Measurements from ENCODE around the gene SNCB. TPM values are rescaled to one million over a fixed set of nuclear protein-coding genes. Genes with fewer than 3 reads are reported as not detected.

SNCB gene
- total and polyA plus RNA-seq, 4 donors, result 13.6 to 271 (median 157) TPM

GRCh38 chr5:176662371-176663333, 32.3 kb upstream of the SNCB start:
- H3K27ac ChIP-seq (ENCODE audit: low read depth, low read length), result no peak overlapping the region
- peaks cover 16% of the 10 kb centered on the region for H3K4me1 ChIP-seq (ENCODE audit: control insufficient read depth, insufficient read depth, low read length)
- peaks cover 16% of the 10 kb centered on the region for H3K36me3 ChIP-seq (ENCODE audit: control insufficient read depth, insufficient read depth, low read length)
- DNase-seq (ENCODE audit: low read depth in 4 of 6, low spot score in 6 of 6), result no peak
- no peaks in the 10 kb centered on the region for H3K9me3 ChIP-seq (ENCODE audit: control insufficient read depth, insufficient read depth, low read length)
- peaks cover 2% of the 10 kb centered on the region for H3K27me3 ChIP-seq (ENCODE audit: control insufficient read depth, insufficient read depth, low read length)
- WGBS (ENCODE audit: insufficient coverage), result 69% methylated on average over 18 of the region's 21 CpGs
- H3K4me3 ChIP-seq (ENCODE audit: low read depth, low read length), result no peak overlapping the region

- Histone ChIP-seq H3K9me3 (ENCODE audit: control insufficient read depth, insufficient read depth, low read length) (no peaks in the 10 kb centered on the region), H3K4me3 (ENCODE audit: low read depth, low read length) (no peak overlapping the region), H3K4me1 (ENCODE audit: control insufficient read depth, insufficient read depth, low read length) (peaks cover 16% of the 10 kb centered on the region), H3K36me3 (ENCODE audit: control insufficient read depth, insufficient read depth, low read length) (peaks cover 25% of the 10 kb centered on the region), H3K27me3 (ENCODE audit: control insufficient read depth, insufficient read depth, low read length) (peaks cover 2% of the 10 kb centered on the region), H3K27ac (ENCODE audit: low read depth, low read length) (no peak overlapping the region)
- 90% methylated on average over 7 of the region's 10 CpGs for WGBS (ENCODE audit: insufficient coverage)
- no peak for DNase-seq (ENCODE audit: low read depth in 4 of 6, low spot score in 6 of 6)
Measured at GRCh38 chr5:176661676-176662075, 31.3 kb upstream of the SNCB start.

- Histone ChIP-seq H3K36me3 (ENCODE audit: control insufficient read depth, insufficient read depth, low read length) (peaks cover 32% of the 10 kb centered on the region), H3K27ac (ENCODE audit: low read depth, low read length) (no peak overlapping the region), H3K9me3 (ENCODE audit: control insufficient read depth, insufficient read depth, low read length) (no peaks in the 10 kb centered on the region), H3K27me3 (ENCODE audit: control insufficient read depth, insufficient read depth, low read length) (peaks cover 2% of the 10 kb centered on the region), H3K4me3 (ENCODE audit: low read depth, low read length) (no peak overlapping the region), H3K4me1 (ENCODE audit: control insufficient read depth, insufficient read depth, low read length) (peaks cover 16% of the 10 kb centered on the region)
- peak in 5 of 6 donors; percentile 43 to 94 (median 72) for DNase-seq (ENCODE audit: low read depth in 4 of 6, low spot score in 6 of 6)
- 55% methylated on average over 26 of the region's 33 CpGs for WGBS (ENCODE audit: insufficient coverage)
Measured at GRCh38 chr5:176660860-176661641, 30.7 kb upstream of the SNCB start.

DNA sequence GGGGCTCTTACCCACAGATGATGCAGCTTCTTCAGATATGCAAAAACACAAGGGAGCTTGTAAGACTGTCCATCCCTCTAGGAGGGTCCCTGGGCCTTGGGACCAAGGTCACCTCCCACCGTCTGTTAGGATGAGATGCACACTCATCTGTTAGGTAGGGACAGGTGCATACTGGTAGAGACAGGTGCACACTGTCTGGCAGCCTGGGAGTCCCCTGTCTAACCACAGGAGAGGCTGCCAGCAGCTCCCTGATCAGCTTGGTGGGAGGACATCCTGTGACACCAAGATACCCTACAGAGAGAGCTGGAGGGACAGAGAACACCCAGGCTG, 30.2 kb upstream of the SNCB start:
- Histone ChIP-seq H3K27ac (ENCODE audit: low read depth, low read length) (no peak overlapping the region), H3K9me3 (ENCODE audit: control insufficient read depth, insufficient read depth, low read length) (no peaks in the 10 kb centered on the region), H3K36me3 (ENCODE audit: control insufficient read depth, insufficient read depth, low read length) (peaks cover 37% of the 10 kb centered on the region), H3K4me3 (ENCODE audit: low read depth, low read length) (no peak overlapping the region), H3K27me3 (ENCODE audit: control insufficient read depth, insufficient read depth, low read length) (peaks cover 2% of the 10 kb centered on the region), H3K4me1 (ENCODE audit: control insufficient read depth, insufficient read depth, low read length) (peaks cover 16% of the 10 kb centered on the region)
- WGBS (ENCODE audit: insufficient coverage), result 29% methylated on average over 1 of the region's 1 CpG
- no peak for DNase-seq (ENCODE audit: low read depth in 4 of 6, low spot score in 6 of 6)

GRCh38 chr5:176659860-176660461, 29.6 kb upstream of the SNCB start:
- no peak overlapping the region for H3K4me3 ChIP-seq (ENCODE audit: low read depth, low read length)
- no peak overlapping the region for H3K27ac ChIP-seq (ENCODE audit: low read depth, low read length)
- peaks cover 16% of the 10 kb centered on the region for H3K4me1 ChIP-seq (ENCODE audit: control insufficient read depth, insufficient read depth, low read length)
- DNase-seq (ENCODE audit: low read depth in 4 of 6, low spot score in 6 of 6), result no peak
- no peaks in the 10 kb centered on the region for H3K9me3 ChIP-seq (ENCODE audit: control insufficient read depth, insufficient read depth, low read length)
- peaks cover 42% of the 10 kb centered on the region for H3K36me3 ChIP-seq (ENCODE audit: control insufficient read depth, insufficient read depth, low read length)
- 80% methylated on average over 3 of the region's 4 CpGs for WGBS (ENCODE audit: insufficient coverage)
- H3K27me3 ChIP-seq (ENCODE audit: control insufficient read depth, insufficient read depth, low read length), result peaks cover 2% of the 10 kb centered on the region

DNA sequence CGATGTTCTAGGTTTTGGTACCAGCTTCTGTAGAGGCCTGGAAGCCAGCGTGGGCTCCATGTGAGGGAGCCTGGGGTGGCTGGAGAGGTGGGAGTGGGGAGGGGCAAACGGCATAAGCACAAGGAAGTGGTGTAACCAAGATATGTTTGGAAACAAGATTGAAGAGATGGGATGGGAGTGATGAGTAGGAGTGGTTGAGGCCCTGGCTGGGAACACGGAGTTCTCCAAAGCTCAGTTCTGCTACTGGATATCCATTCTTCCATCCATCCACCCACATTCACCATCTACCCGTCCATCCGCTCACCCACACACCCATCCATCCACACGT, 29.1 kb upstream of the SNCB start:
- Histone ChIP-seq H3K4me1 (ENCODE audit: control insufficient read depth, insufficient read depth, low read length) (peaks cover 15% of the 10 kb centered on the region), H3K27me3 (ENCODE audit: control insufficient read depth, insufficient read depth, low read length) (peaks cover 1% of the 10 kb centered on the region), H3K4me3 (ENCODE audit: low read depth, low read length) (no peak overlapping the region), H3K36me3 (ENCODE audit: control insufficient read depth, insufficient read depth, low read length) (peaks cover 47% of the 10 kb centered on the region), H3K9me3 (ENCODE audit: control insufficient read depth, insufficient read depth, low read length) (no peaks in the 10 kb centered on the region), H3K27ac (ENCODE audit: low read depth, low read length) (no peak overlapping the region)
- no peak for DNase-seq (ENCODE audit: low read depth in 4 of 6, low spot score in 6 of 6)
- WGBS (ENCODE audit: insufficient coverage), result 76% methylated on average over 6 of the region's 7 CpGs

DNA sequence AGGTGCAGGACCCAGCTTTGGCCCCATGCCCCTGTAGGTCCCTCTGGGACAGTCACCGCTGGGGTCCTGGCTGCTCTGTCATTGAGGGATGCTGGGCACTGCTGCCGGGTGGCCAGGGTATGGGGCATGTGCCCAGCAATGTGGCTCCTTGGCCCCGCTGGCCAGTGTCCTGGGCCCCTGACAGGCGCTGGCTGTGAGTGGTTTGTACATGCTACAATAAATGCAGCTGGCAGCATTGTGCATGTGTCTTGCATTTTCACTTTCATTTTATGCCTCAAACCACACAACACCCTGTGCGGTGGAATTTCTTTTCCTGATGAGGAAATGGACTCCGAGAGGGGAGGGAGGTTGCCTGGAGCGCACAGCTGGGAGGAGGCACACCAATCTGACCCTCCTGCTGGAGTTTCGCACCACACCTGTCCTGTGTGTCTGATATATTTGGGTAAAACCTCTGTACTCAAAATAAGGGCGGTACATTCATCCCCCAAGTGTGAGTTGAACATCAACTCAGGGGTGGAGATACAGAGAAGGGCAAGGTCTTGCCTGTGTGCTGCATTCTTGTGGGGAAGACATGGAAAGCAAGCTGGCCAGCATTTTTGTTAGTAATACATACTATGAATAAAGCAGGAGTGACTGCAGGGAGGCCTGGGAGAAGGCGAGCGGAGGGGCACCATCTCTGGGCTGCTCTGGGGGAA, 28.6 kb upstream of the SNCB start:
- Histone ChIP-seq H3K27ac (ENCODE audit: low read depth, low read length) (no peak overlapping the region), H3K4me3 (ENCODE audit: low read depth, low read length) (no peak overlapping the region), H3K9me3 (ENCODE audit: control insufficient read depth, insufficient read depth, low read length) (no peaks in the 10 kb centered on the region), H3K4me1 (ENCODE audit: control insufficient read depth, insufficient read depth, low read length) (peaks cover 11% of the 10 kb centered on the region), H3K27me3 (ENCODE audit: control insufficient read depth, insufficient read depth, low read length) (no peaks in the 10 kb centered on the region), H3K36me3 (ENCODE audit: control insufficient read depth, insufficient read depth, low read length) (peaks cover 52% of the 10 kb centered on the region)
- DNase-seq (ENCODE audit: low read depth in 4 of 6, low spot score in 6 of 6), result no peak
- WGBS (ENCODE audit: insufficient coverage), result 77% methylated on average over 4 of the region's 11 CpGs

- 62% methylated on average over 10 of the region's 14 CpGs for WGBS (ENCODE audit: insufficient coverage)
- Histone ChIP-seq H3K9me3 (ENCODE audit: control insufficient read depth, insufficient read depth, low read length) (no peaks in the 10 kb centered on the region), H3K4me1 (ENCODE audit: control insufficient read depth, insufficient read depth, low read length) (peaks cover 11% of the 10 kb centered on the region), H3K4me3 (ENCODE audit: low read depth, low read length) (no peak overlapping the region), H3K27ac (ENCODE audit: low read depth, low read length) (no peak overlapping the region), H3K36me3 (ENCODE audit: control insufficient read depth, insufficient read depth, low read length) (peaks cover 61% of the 10 kb centered on the region), H3K27me3 (ENCODE audit: control insufficient read depth, insufficient read depth, low read length) (no peaks in the 10 kb centered on the region)
- peak in 5 of 6 donors; percentile 39 to 94 (median 58) for DNase-seq (ENCODE audit: low read depth in 4 of 6, low spot score in 6 of 6)
Measured at GRCh38 chr5:176658007-176658599, 27.8 kb upstream of the SNCB start.

DNA sequence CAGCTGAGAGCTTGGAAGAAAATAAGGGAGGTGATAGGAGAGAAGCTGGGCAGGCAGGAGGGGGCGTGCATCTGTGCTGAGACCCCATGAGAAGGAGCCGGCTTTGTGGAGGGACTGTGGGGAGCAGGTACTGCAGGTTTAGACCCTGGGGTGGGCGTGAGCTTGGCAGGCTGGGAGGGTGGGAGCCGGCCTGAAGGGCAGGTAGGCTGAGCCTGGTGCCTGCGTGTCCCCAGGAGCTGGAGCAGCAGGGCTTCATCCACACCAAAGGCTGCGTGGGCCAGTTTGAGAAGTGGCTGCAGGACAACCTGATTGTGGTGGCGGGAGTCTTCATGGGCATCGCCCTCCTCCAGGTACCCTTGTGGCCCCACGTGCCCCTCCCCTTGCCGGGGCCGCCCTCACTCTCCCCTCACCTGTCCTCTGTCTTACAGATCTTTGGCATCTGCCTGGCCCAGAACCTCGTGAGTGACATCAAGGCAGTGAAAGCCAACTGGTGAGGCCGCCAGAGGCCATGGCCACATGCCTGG, 26.2 kb upstream of the SNCB start:
- no peak for DNase-seq (ENCODE audit: low read depth in 4 of 6, low spot score in 6 of 6)
- Histone ChIP-seq H3K27ac (ENCODE audit: low read depth, low read length) (no peak overlapping the region), H3K4me3 (ENCODE audit: low read depth, low read length) (no peak overlapping the region), H3K9me3 (ENCODE audit: control insufficient read depth, insufficient read depth, low read length) (no peaks in the 10 kb centered on the region), H3K27me3 (ENCODE audit: control insufficient read depth, insufficient read depth, low read length) (no peaks in the 10 kb centered on the region), H3K4me1 (ENCODE audit: control insufficient read depth, insufficient read depth, low read length) (peaks cover 25% of the 10 kb centered on the region), H3K36me3 (ENCODE audit: control insufficient read depth, insufficient read depth, low read length) (peaks cover 70% of the 10 kb centered on the region)
- 90% methylated on average over 13 of the region's 13 CpGs for WGBS (ENCODE audit: insufficient coverage)
